ENCODE measurements around the gene ITCH.
"Not testable (repeated sequence)": the region's sequence is repeated elsewhere in the genome, so short reads cannot be mapped to it uniquely, and the experiment has no call there.

ITCH gene

GRCh38 chr20:34363062-34363464 lies at the start of gene ITCH:
TSS of gene ITCH (plus strand) at chr20:34363273. CDS start at chr20:34393812, 30,539 bp downstream.
- DNase-seq = peak; percentile 94

- no peak for DNase-seq
These were observed 47.8 kb upstream of the ITCH start for GRCh38 chr20:34315236-34315635.

GRCh38 chr20:34316196-34316814 lies 46.8 kb upstream of the ITCH start:
- peak; percentile 88 for DNase-seq

GRCh38 chr20:34318609-34319443 lies 44.2 kb upstream of the ITCH start:
- no peak for DNase-seq

- no peak for DNase-seq
These were observed 42.2 kb upstream of the ITCH start for GRCh38 chr20:34320861-34321260.

- DNase-seq = no peak
These were observed 40.6 kb upstream of the ITCH start for GRCh38 chr20:34322267-34323105.

- no peak for DNase-seq
These were observed 38.5 kb upstream of the ITCH start for GRCh38 chr20:34324541-34324940.

GRCh38 chr20:34328207-34328606 lies 34.9 kb upstream of the ITCH start:
- not testable (repeated sequence) for DNase-seq

- DNase-seq = no peak
These were observed 34.0 kb upstream of the ITCH start for GRCh38 chr20:34328928-34329677.

- DNase-seq = not testable (repeated sequence)
These were observed 32.1 kb upstream of the ITCH start for GRCh38 chr20:34330861-34331544.

GRCh38 chr20:34331838-34332237 lies 31.2 kb upstream of the ITCH start:
- DNase-seq = no peak

- no peak for DNase-seq
These were observed 30.7 kb upstream of the ITCH start for GRCh38 chr20:34332262-34332920.

GRCh38 chr20:34333786-34334185 lies 29.3 kb upstream of the ITCH start:
- DNase-seq = no peak

GRCh38 chr20:34334654-34335407 lies 28.2 kb upstream of the ITCH start:
- peak; percentile 43 for DNase-seq

- DNase-seq = no peak
These were observed 25.5 kb upstream of the ITCH start for GRCh38 chr20:34337544-34337943.

GRCh38 chr20:34337982-34338726 lies 24.9 kb upstream of the ITCH start:
- DNase-seq = no peak

GRCh38 chr20:34340726-34341125 lies 22.3 kb upstream of the ITCH start:
- DNase-seq = not testable (repeated sequence)

GRCh38 chr20:34341199-34341598 lies 21.9 kb upstream of the ITCH start:
- DNase-seq = not testable (repeated sequence)

- DNase-seq = no peak
These were observed 19.4 kb upstream of the ITCH start for GRCh38 chr20:34343458-34344211.

Measured in EL (cell line).